Endothelial cell of umbilical vein (primary cell): ENCODE measurements around the gene TRPV2.

ENCODE experiments used
- FOS ChIP-seq: IDR thresholded peaks from 2 replicates; pipeline ENCODE4 v1.6.1; 2011; ENCODE audit warnings: mild to moderate bottlenecking, low read length, moderate library complexity, borderline replicate concordance; ENCODE audit not compliant: insufficient read depth
- GATA2 ChIP-seq: IDR thresholded peaks from 2 replicates; pipeline ENCODE4 v1.7.0; 2011; ENCODE audit warnings: low read depth, mild to moderate bottlenecking, moderate library complexity, mixed read lengths, low read length; ENCODE audit not compliant: insufficient read length, insufficient read depth
- POLR2A ChIP-seq: IDR thresholded peaks from 2 replicates; pipeline ENCODE4 v1.6.1; 2012; ENCODE audit warnings: low read depth, mild to moderate bottlenecking, control low read depth, low read length
- POLR2AphosphoS5 ChIP-seq: IDR thresholded peaks from 2 replicates; pipeline ENCODE4 v1.6.1; 2012; ENCODE audit warnings: low read depth, mild to moderate bottlenecking, control low read depth, low read length, moderate library complexity; ENCODE audit not compliant: insufficient read depth
- TF ChIP-seq, protein P1 (sequence below), 2 donors: IDR thresholded peaks; 1 replicate in 1 of 2; 2 replicates in 1 of 2; pipeline ENCODE4 v1.5.1; 2011; ENCODE audit warnings: low read length in 2 of 2, mild to moderate bottlenecking in 2 of 2, moderate library complexity in 2 of 2, control low read depth in 1 of 2, inconsistent platforms in 1 of 2, low read depth in 1 of 2; ENCODE audit not compliant: insufficient read depth in 1 of 2; ENCODE audit errors: extremely low read depth in 1 of 2
- TF ChIP-seq, protein P2 (sequence below): IDR thresholded peaks from 2 replicates; pipeline ENCODE4 v1.6.1; 2011; ENCODE audit not compliant: insufficient read depth, insufficient read length

DNA sequence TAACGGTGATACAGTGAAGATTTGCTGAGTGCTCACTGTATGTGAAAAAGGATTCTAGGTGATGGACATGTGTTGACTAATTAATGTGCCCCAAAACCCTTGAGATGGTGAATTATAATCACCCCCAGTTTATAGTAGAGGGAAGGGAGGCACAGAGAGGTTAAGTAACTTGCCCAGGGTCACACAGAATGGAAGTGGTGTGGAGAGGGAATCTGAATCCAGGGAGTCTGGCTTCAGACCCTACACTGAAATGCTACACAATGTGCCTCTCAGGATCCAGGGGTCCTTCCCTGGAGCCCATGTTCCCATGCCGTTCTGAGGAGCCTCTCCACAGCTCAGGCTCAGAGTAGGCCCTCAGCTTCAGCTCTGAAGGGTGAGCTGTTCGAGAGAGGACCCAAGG lies 11.6 kb downstream of the TRPV2 start:
- TF ChIP-seq, protein P1, sequence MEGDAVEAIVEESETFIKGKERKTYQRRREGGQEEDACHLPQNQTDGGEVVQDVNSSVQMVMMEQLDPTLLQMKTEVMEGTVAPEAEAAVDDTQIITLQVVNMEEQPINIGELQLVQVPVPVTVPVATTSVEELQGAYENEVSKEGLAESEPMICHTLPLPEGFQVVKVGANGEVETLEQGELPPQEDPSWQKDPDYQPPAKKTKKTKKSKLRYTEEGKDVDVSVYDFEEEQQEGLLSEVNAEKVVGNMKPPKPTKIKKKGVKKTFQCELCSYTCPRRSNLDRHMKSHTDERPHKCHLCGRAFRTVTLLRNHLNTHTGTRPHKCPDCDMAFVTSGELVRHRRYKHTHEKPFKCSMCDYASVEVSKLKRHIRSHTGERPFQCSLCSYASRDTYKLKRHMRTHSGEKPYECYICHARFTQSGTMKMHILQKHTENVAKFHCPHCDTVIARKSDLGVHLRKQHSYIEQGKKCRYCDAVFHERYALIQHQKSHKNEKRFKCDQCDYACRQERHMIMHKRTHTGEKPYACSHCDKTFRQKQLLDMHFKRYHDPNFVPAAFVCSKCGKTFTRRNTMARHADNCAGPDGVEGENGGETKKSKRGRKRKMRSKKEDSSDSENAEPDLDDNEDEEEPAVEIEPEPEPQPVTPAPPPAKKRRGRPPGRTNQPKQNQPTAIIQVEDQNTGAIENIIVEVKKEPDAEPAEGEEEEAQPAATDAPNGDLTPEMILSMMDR (IDR thresholded peaks at IDR 0.05; ENCODE audit: extremely low read depth in 1 of 2, insufficient read depth in 1 of 2, low read depth in 1 of 2, low read length in 2 of 2) = no peak
- TF ChIP-seq POLR2A (no peak), POLR2AphosphoS5 (no peak), FOS (no peak), GATA2 (no peak)
- TF ChIP-seq, protein P2, sequence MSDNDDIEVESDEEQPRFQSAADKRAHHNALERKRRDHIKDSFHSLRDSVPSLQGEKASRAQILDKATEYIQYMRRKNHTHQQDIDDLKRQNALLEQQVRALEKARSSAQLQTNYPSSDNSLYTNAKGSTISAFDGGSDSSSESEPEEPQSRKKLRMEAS = no peak
